K562 (cell line): ENCODE measurements around the gene ITPR1. TPM values are rescaled to one million over a fixed set of nuclear protein-coding genes. Genes with fewer than 3 reads are reported as not detected.
A peak's percentile ranks its signal among the peaks of the same experiment; 100 is the strongest.

Experiments
- ATAC-seq: fragments of 200-7000 bp; cut with Tn5 transposase; 3 replicates; pipeline ENCODE4 v1.9.1; 2020; ENCODE audit warnings: moderate library complexity
- BruUV-seq: library from RNA; stranded (reverse); fragments of 400-500 nt; replicated peaks from 2 replicates; lab custom pipeline; 2021; lab: Mats Ljungman, UMichigan
- CTCF ChIA-PET: fragments of 300-600 bp; formaldehyde crosslinking; extraction: SDS; loops from one replicate; lab custom pipeline; 2021; ENCODE audit warnings: low intra/inter-chr PET ratio; lab: Yijun Ruan, JAX
- POLR2A ChIA-PET: fragments of 300-600, 350-650 bp; sonication (Branson Sonifier 250); formaldehyde crosslinking; extraction: SDS; loops from one replicate; lab custom pipeline; 2021; ENCODE audit warnings: antibody characterized with exemption, inconsistent platforms; lab: Yijun Ruan, JAX
- DNase-seq, 4 experiments: peaks; one replicate each; pipeline versions ENCODE4 v3.0.0 to v3.0.0-alpha.2; 2011 to 2018; ENCODE audit warnings: low spot score in 3 of 4, mixed read lengths in 3 of 4; ENCODE audit errors: extremely low read depth in 1 of 4
- FAIRE-seq: peaks from 2 replicates; lab custom pipeline; 2011; peaks lifted over from hg19 to GRCh38; lab: Jason Lieb, UNC
- H2AFZ ChIP-seq: 2 replicates; pipeline ENCODE4 v1.6.0; 2011; ENCODE audit warnings: low read depth, low read length, control low read depth, inconsistent platforms
- H3K27ac ChIP-seq: fragments of 200-600 bp; 3 replicates; pipeline ENCODE4 v1.8.0; 2011; ENCODE audit warnings: low read depth, mild to moderate bottlenecking, control low read depth, inconsistent platforms, low read length, moderate library complexity, mixed read lengths; ENCODE audit errors: extremely low read depth
- H3K27me3 ChIP-seq, 2 experiments: fragments of 300-600 bp in 1 of 2; 2 replicates in 1 of 2; 3 replicates in 1 of 2; pipeline versions ENCODE4 v1.6.0 to v1.8.0; 2011; ENCODE audit warnings: inconsistent platforms in 2 of 2, low read length in 2 of 2, mild to moderate bottlenecking in 1 of 2, mixed read lengths in 1 of 2, moderate library complexity in 1 of 2; ENCODE audit not compliant: control insufficient read depth in 2 of 2, insufficient read depth in 2 of 2
- H3K36me3 ChIP-seq: fragments of 300-600 bp; 3 replicates; pipeline ENCODE4 v1.8.0; 2011; ENCODE audit warnings: mild to moderate bottlenecking, low read length, inconsistent platforms; ENCODE audit not compliant: control insufficient read depth, insufficient read depth
- H3K4me1 ChIP-seq, 2 experiments: fragments of 200-600 bp in 1 of 2; replicated peaks in 1 of 2; 2 replicates in 1 of 2; 3 replicates in 1 of 2; pipeline versions ENCODE4 v1.5.1 to v1.8.0; 2011; ENCODE audit warnings: inconsistent platforms in 2 of 2, low read length in 2 of 2, mild to moderate bottlenecking in 1 of 2, mixed read lengths in 1 of 2, moderate library complexity in 1 of 2; ENCODE audit not compliant: control insufficient read depth in 2 of 2, insufficient read depth in 2 of 2
- H3K4me2 ChIP-seq: 2 replicates; pipeline ENCODE4 v1.6.1; 2011; ENCODE audit warnings: low read length, control low read depth, inconsistent platforms, mixed read lengths; ENCODE audit not compliant: insufficient read depth
- H3K4me3 ChIP-seq: fragments of 200-600 bp; sonication (generic), shearing (Covaris generic); 2 replicates; pipeline ENCODE4 v1.5.1; 2016; ENCODE audit warnings: control low read depth, inconsistent platforms
- H3K79me2 ChIP-seq: fragments of 200-600 bp; 3 replicates; pipeline ENCODE4 v1.8.0; 2011; ENCODE audit warnings: low read length, inconsistent platforms; ENCODE audit not compliant: control insufficient read depth, insufficient read depth
- H3K9ac ChIP-seq, 2 experiments: 2 replicates each; pipeline versions ENCODE4 v1.6.0 to v1.6.1; 2011; ENCODE audit warnings: low read depth in 2 of 2, low read length in 2 of 2, control low read depth in 1 of 2, inconsistent platforms in 1 of 2, mild to moderate bottlenecking in 1 of 2, mixed read lengths in 1 of 2; ENCODE audit not compliant: insufficient read depth in 1 of 2
- H3K9me1 ChIP-seq: one replicate; pipeline ENCODE4 v1.6.0; 2011; ENCODE audit warnings: inconsistent platforms, mild to moderate bottlenecking, low read length, moderate library complexity; ENCODE audit not compliant: control insufficient read depth, insufficient read depth
- H3K9me3 ChIP-seq: replicated peaks from 2 replicates; pipeline ENCODE4 v1.5.1; 2011; ENCODE audit warnings: low read depth, low read length, inconsistent platforms; ENCODE audit not compliant: control insufficient read depth, insufficient read depth
- H4K20me1 ChIP-seq: replicated peaks from 2 replicates; pipeline ENCODE4 v1.6.1; 2011; ENCODE audit warnings: low read length, inconsistent platforms, mixed read lengths; ENCODE audit not compliant: control insufficient read depth, insufficient read depth
- DMBX1 ChIP-seq: fragments of 250-450 bp; sonication (Bioruptor Pico); IDR thresholded peaks from 2 replicates; pipeline ENCODE4 v1.8.0; 2022; ENCODE audit warnings: inconsistent platforms, mild to moderate bottlenecking, moderate library complexity, borderline replicate concordance
- E2F3 ChIP-seq: fragments of 250-450 bp; sonication (Bioruptor Pico); IDR thresholded peaks from 2 replicates; pipeline ENCODE4 v1.4.0; 2020; ENCODE audit warnings: mild to moderate bottlenecking
- ERF ChIP-seq: fragments of 450-650 bp; formaldehyde crosslinking; IDR thresholded peaks from 2 replicates; pipeline ENCODE4 v1.4.0; 2020; ENCODE audit warnings: mild to moderate bottlenecking, mixed read lengths
- ETV5 ChIP-seq: sonication (generic); formaldehyde crosslinking; IDR thresholded peaks from 2 replicates; pipeline ENCODE4 v1.4.0; 2020; ENCODE audit warnings: low read depth, mild to moderate bottlenecking, missing genetic modification reagents
- FOXJ3 ChIP-seq: sonication (generic); formaldehyde crosslinking; IDR thresholded peaks from 2 replicates; pipeline ENCODE4 v1.4.0; 2020; ENCODE audit warnings: mild to moderate bottlenecking, missing genetic modification reagents
- HINFP ChIP-seq: fragments of 450-650 bp; conservative IDR thresholded peaks from 2 replicates; pipeline ENCODE4 v1.6.1; 2016; ENCODE audit warnings: missing genetic modification characterization, low read depth, mild to moderate bottlenecking, control low read depth, missing compliant biosample characterization
- JUND ChIP-seq, 2 experiments: IDR thresholded peaks; 2 replicates in 1 of 2; 3 replicates in 1 of 2; pipeline ENCODE4 v1.6.1; 2011; ENCODE audit warnings: borderline replicate concordance in 2 of 2, low read depth in 2 of 2, low read length in 2 of 2, improper control_type of control experiment in 1 of 2, missing biosample characterization in 1 of 2, missing genetic modification characterization in 1 of 2, missing genetic modification reagents in 1 of 2
- MYC ChIP-seq, 2 experiments: fragments of 250-450 bp in 1 of 2; sonication (Bioruptor Pico) in 1 of 2; IDR thresholded peaks; 2 replicates each; pipeline versions ENCODE4 v1.5.1 to v1.6.1; 2012 to 2021; ENCODE audit warnings: low read depth in 2 of 2, borderline replicate concordance in 1 of 2, improper control_type of control experiment in 1 of 2, low read length in 1 of 2, mild to moderate bottlenecking in 1 of 2, moderate library complexity in 1 of 2
- NR1H2 ChIP-seq: sonication (generic); formaldehyde crosslinking; IDR thresholded peaks from 2 replicates; pipeline ENCODE4 v1.4.0; 2020; ENCODE audit warnings: mild to moderate bottlenecking, missing genetic modification reagents
- NR4A1 ChIP-seq, 2 experiments: fragments of 250-450 bp in 1 of 2; fragments of 450-650 bp in 1 of 2; sonication (Bioruptor Pico) in 1 of 2; IDR thresholded peaks; 2 replicates each; pipeline versions ENCODE4 v1.4.0 to v1.6.1; 2016 to 2020; ENCODE audit warnings: mild to moderate bottlenecking in 2 of 2, missing compliant biosample characterization in 1 of 2, missing genetic modification characterization in 1 of 2, moderate library complexity in 1 of 2
- PURB ChIP-seq: sonication (generic); formaldehyde crosslinking; IDR thresholded peaks from 2 replicates; pipeline ENCODE4 v1.9.0; 2021; ENCODE audit warnings: low read depth, mild to moderate bottlenecking, missing genetic modification reagents
- SRF ChIP-seq, 2 experiments: fragments of 250-450, 450-650 bp in 1 of 2; sonication (Bioruptor Pico) in 1 of 2; sonication (generic) in 1 of 2; formaldehyde crosslinking; IDR thresholded peaks; 2 replicates each; pipeline versions ENCODE4 v1.5.0 to v1.5.1; 2020 to 2022; ENCODE audit warnings: mild to moderate bottlenecking in 1 of 2, missing genetic modification reagents in 1 of 2
- ZNF133 ChIP-seq: fragments of 250-450 bp; sonication (Bioruptor Pico); IDR thresholded peaks from 2 replicates; pipeline ENCODE4 v1.4.0; 2020; ENCODE audit warnings: mild to moderate bottlenecking
- ZNF212 ChIP-seq: fragments of 450-650 bp; formaldehyde crosslinking; IDR thresholded peaks from 2 replicates; pipeline ENCODE4 v1.4.0; 2020; ENCODE audit warnings: mild to moderate bottlenecking
- ZNF239 ChIP-seq: fragments of 250-450 bp; sonication (Bioruptor Pico); IDR thresholded peaks from 2 replicates; pipeline ENCODE4 v1.4.0; 2020; ENCODE audit warnings: mild to moderate bottlenecking
- ZNF324 ChIP-seq: fragments of 250-450 bp; sonication (Bioruptor Pico); IDR thresholded peaks from 2 replicates; pipeline ENCODE4 v1.4.0; 2020; ENCODE audit warnings: mild to moderate bottlenecking
- ZNF668 ChIP-seq: fragments of 250-450 bp; sonication (Bioruptor Pico); IDR thresholded peaks from 2 replicates; pipeline ENCODE4 v1.8.0; 2022; ENCODE audit warnings: mild to moderate bottlenecking, inconsistent platforms
- WGBS: fragments of 100-300 bp; shearing (Covaris generic); methylation state at CpG from one replicate; pipeline ENCODE4 v1.1.6; 2016; ENCODE audit warnings: low coverage, mixed read lengths; ENCODE audit not compliant: insufficient coverage; ENCODE audit errors: missing lambda C conversion rate; 5-methylcytosine and 5-hydroxymethylcytosine counted together
- in situ Hi-C: fragments of 300-500 bp; cut with MboI; formaldehyde crosslinking; loops from 4 replicates; pipeline ENCODE4 v1.15.0; 2018; ENCODE audit warnings: inconsistent platforms, mixed read lengths
- intact Hi-C: fragments of 100-400 bp; cut with micrococcal nuclease; formaldehyde crosslinking; loops from 2 replicates; pipeline ENCODE4 v1.14.2; 2022
- polyA plus RNA-seq, 8 experiments: library from polyadenylated mRNA; depleted of rRNA in 4 of 8; stranded (reverse) in 5 of 8; unstranded in 3 of 8; fragments of >200 nt; fragmentation: Nextera tagmentation in 2 of 8; fragmentation: Illumina TruSeq in 1 of 8; extraction: Ambion mirVana in 2 of 8; extraction: Trizol in 1 of 8; gene quantifications; 2 replicates each; pipeline versions ENCODE4 v1.2.1 to v1.2.3, GENCODE V29; 2011 to 2014; ENCODE audit warnings: inconsistent platforms in 1 of 8, missing spikeins in 1 of 8
- total RNA-seq, 7 experiments: library from RNA; depleted of rRNA in 6 of 7; stranded (reverse); fragments of >200 nt in 6 of 7; fragmentation: Illumina TruSeq in 2 of 7; extraction: Trizol in 2 of 7; gene quantifications; 2 replicates each; pipeline versions ENCODE4 v1.2.1 to v1.2.3, GENCODE V29; 2011 to 2021; ENCODE audit warnings: low replicate concordance in 1 of 7
- TF ChIP-seq, protein P1 (sequence below): fragments of 200-800 bp; sonication (Bioruptor generic); IDR thresholded peaks from 2 replicates; pipeline ENCODE4 v1.6.1; 2017; ENCODE audit warnings: missing genetic modification characterization, missing compliant biosample characterization

Gene ITPR1
- total and polyA plus RNA-seq, 9 of the 15 experiments (the other 6 are each of a cell fraction or from before 2014, with no cell fraction given) = 22.4 to 40.0 (median 27.4) TPM

DNA sequence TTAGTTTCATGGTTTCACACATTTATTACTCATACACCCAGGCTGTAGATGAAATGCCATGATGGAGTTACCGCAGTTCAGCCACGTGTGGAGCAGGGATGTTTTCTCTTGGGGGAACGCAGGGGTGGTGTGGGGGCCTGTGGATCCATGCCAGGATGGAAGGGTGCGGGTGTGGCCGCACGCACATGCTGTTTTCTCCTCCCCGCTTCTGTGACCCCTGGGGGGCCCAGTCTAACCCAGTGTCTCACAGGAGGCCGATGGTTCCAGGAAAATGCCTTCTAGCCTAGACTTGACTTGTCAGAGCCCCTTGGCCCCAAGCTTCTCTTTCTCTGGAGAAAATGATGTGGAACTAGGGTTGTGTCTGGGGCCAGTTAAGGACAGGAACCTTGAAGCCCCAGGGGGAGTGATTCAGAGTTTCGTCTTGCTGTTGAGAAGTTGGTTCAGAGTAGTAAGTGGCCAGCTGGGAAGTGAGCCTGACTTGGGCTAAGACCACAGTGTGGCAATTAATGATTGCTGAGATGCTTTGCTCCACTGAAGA lies 245.7 kb downstream of the ITPR1 start:
- no TSS peak for BruUV-seq
- no peaks in the 10 kb centered on the region for H3K79me2 ChIP-seq
- H3K4me1 ChIP-seq = peaks cover 42 to 73% of the 10 kb centered on the region in 2 experiments
- H4K20me1 ChIP-seq = no peaks in the 10 kb centered on the region
- CTCF ChIA-PET = no interaction called here
- H3K4me3 ChIP-seq = no peak overlapping the region
- peaks cover 11% of the 10 kb centered on the region; the same call in 2 of the 3 replicates for H3K36me3 ChIP-seq
- peak overlapping the region; percentile 89 for H3K27ac ChIP-seq
- peak overlapping the region; percentile 70 for H2AFZ ChIP-seq
- FAIRE-seq (no peak), DNase-seq (peak; percentile 29 to 53 (median 37)), ATAC-seq (peak; percentile 8)
- POLR2A ChIA-PET = interaction anchor here (0.6 to 2.2 kb wide), 6 partner anchors 10 to 326 kb away, joined by 3 to 8 read pairs (median 4); no protein-coding TSS in a partner anchor
- H3K9me1 ChIP-seq = no peaks in the 10 kb centered on the region
- H3K27me3 ChIP-seq = no peaks in the 10 kb centered on the region
- intact Hi-C loops (loop anchor here (1.0 kb wide), 1 partner anchor 75 kb away; no protein-coding TSS in a partner anchor), in situ Hi-C loops (no loop called here)
- no peaks in the 10 kb centered on the region for H3K9me3 ChIP-seq
- H3K9ac ChIP-seq = peak overlapping the region; percentile 52 to 56
- WGBS = 50% methylated on average over 9 of the region's 9 CpGs
- H3K4me2 ChIP-seq = peak overlapping the region; percentile 65
- no peak for TF ChIP-seq ZNF133
- TF ChIP-seq MYC (IDR thresholded peaks at IDR 0.05; ENCODE audit: low read depth, low read length) = no peak
- peak; percentile 46; the same call in 1 of the 2 replicates for TF ChIP-seq MYC (CRISPR knock-in tag; IDR thresholded peaks at IDR 0.05; ENCODE audit: borderline replicate concordance, low read depth)
- peak; percentile 33; the same call in 1 of the 2 replicates for TF ChIP-seq HINFP (tag)
- no peak for TF ChIP-seq PURB (CRISPR knock-in tag)
- TF ChIP-seq ZNF212 (CRISPR knock-in tag) = 0 out of 2 replicates have a peak, but pooled peaks have one; percentile 40
- TF ChIP-seq E2F3 (CRISPR knock-in tag) = peak; percentile 52; the same call in 1 of the 2 replicates
- no peak for TF ChIP-seq JUND (IDR thresholded peaks at IDR 0.05; ENCODE audit: borderline replicate concordance, low read depth, low read length)
- 0 out of 3 replicates have a peak, but pooled peaks have one; percentile 16 for TF ChIP-seq JUND (tag; IDR thresholded peaks at IDR 0.05; ENCODE audit: borderline replicate concordance, low read depth, low read length)
- 0 out of 2 replicates have a peak, but pooled peaks have one; percentile 36 for TF ChIP-seq ERF (CRISPR knock-in tag)
- no peak for TF ChIP-seq NR1H2 (CRISPR knock-in tag)
- TF ChIP-seq ZNF668 = no peak
- 0 out of 2 replicates have a peak, but pooled peaks have one; percentile 35 for TF ChIP-seq NR4A1 (CRISPR knock-in tag; IDR thresholded peaks at IDR 0.05)
- peak; percentile 97 for TF ChIP-seq NR4A1 (tag; IDR thresholded peaks at IDR 0.05)
- TF ChIP-seq SRF (CRISPR knock-in tag; IDR thresholded peaks at IDR 0.05) = 0 out of 4 replicates have a peak, but pooled peaks of 1 of the 2 experiments have one; percentile 26
- TF ChIP-seq ETV5 = no peak
- TF ChIP-seq, protein P1, sequence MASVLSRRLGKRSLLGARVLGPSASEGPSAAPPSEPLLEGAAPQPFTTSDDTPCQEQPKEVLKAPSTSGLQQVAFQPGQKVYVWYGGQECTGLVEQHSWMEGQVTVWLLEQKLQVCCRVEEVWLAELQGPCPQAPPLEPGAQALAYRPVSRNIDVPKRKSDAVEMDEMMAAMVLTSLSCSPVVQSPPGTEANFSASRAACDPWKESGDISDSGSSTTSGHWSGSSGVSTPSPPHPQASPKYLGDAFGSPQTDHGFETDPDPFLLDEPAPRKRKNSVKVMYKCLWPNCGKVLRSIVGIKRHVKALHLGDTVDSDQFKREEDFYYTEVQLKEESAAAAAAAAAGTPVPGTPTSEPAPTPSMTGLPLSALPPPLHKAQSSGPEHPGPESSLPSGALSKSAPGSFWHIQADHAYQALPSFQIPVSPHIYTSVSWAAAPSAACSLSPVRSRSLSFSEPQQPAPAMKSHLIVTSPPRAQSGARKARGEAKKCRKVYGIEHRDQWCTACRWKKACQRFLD (CRISPR knock-in tag) = 0 out of 2 replicates have a peak, but pooled peaks have one; percentile 36
- peak; percentile 94 for TF ChIP-seq DMBX1 (CRISPR knock-in tag)
- TF ChIP-seq ZNF239 (CRISPR knock-in tag) = peak; percentile 60
- 0 out of 2 replicates have a peak, but pooled peaks have one; percentile 41 for TF ChIP-seq ZNF324 (CRISPR knock-in tag)
- TF ChIP-seq FOXJ3 (CRISPR knock-in tag) = no peak
